Calu3 (cell line): Measurements from ENCODE around the gene SETD4. TPM values are rescaled to one million over a fixed set of nuclear protein-coding genes. Genes with fewer than 3 reads are reported as not detected.

Experiments used
- BruUV-seq: library from RNA; stranded (reverse); fragments of 400-500 nt; replicated peaks from 2 replicates; lab custom pipeline; 2021; lab: Mats Ljungman, UMichigan
- CTCF ChIA-PET: fragments of 300-600 bp; sonication (Branson Sonifier 250); formaldehyde crosslinking; loops from one replicate; lab custom pipeline; 2022; ENCODE audit warnings: antibody characterized with exemption; lab: Charles Lee
- DNase-seq: peaks from one replicate; pipeline ENCODE4 v3.0.0; 2022
- H3K27ac Mint-ChIP-seq: one replicate; pipeline ENCODE4 v1.8.0; 2022; ENCODE audit warnings: mixed read lengths; ENCODE audit not compliant: unreplicated experiment
- H3K27me3 Mint-ChIP-seq: one replicate; pipeline ENCODE4 v1.8.0; 2022; ENCODE audit warnings: mixed read lengths; ENCODE audit not compliant: unreplicated experiment
- H3K36me3 Mint-ChIP-seq: one replicate; pipeline ENCODE4 v1.8.0; 2022; ENCODE audit warnings: mild to moderate bottlenecking, moderate library complexity, mixed read lengths; ENCODE audit not compliant: insufficient read depth, unreplicated experiment
- H3K4me1 Mint-ChIP-seq: one replicate; pipeline ENCODE4 v1.8.0; 2022; ENCODE audit warnings: mild to moderate bottlenecking, low read depth, mixed read lengths; ENCODE audit not compliant: unreplicated experiment
- H3K4me3 Mint-ChIP-seq: one replicate; pipeline ENCODE4 v1.8.0; 2022; ENCODE audit warnings: mild to moderate bottlenecking, low read depth, moderate library complexity, mixed read lengths; ENCODE audit not compliant: unreplicated experiment
- H3K9me3 Mint-ChIP-seq: one replicate; pipeline ENCODE4 v1.8.0; 2022; ENCODE audit warnings: low read depth, mixed read lengths; ENCODE audit not compliant: unreplicated experiment
- intact Hi-C: fragments of 100-400 bp; cut with micrococcal nuclease; formaldehyde crosslinking; loops from one replicate; pipeline ENCODE4 v1.10.0; 2022; ENCODE audit not compliant: unreplicated experiment
- total RNA-seq: library from RNA; stranded (reverse); gene quantifications from 2 replicates; pipeline ENCODE4 v1.2.3, GENCODE V29; 2022
- TF ChIP-seq, protein P1 (sequence below): fragments of 200-600 bp; IDR thresholded peaks from one replicate; pipeline ENCODE4 v1.8.0; 2022; ENCODE audit warnings: antibody characterized with exemption; ENCODE audit not compliant: unreplicated experiment

SETD4 gene
- total RNA-seq, 1 experiment from 2014 or later = 24.7 TPM

DNA sequence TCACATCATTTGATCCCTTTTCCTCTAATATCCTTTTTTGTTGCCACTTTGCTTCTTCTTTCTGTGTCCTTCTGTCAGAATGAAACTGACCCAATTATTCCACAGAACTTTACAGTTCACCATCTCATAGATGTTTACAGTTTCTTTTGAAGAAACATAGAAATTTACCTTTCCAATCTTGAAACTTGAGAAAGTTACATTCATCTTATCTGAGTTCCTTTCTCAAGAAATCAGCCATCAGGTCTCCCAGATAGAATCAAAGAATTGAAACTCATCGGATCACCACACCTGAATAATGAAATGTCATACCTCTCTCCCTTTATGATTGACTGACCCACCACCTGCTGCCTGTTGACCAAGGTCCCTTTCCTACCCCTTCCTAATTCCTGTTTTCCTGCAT lies 33.2 kb upstream of the SETD4 start:
- Mint-ChIP-seq H3K27ac (no peak overlapping the region), H3K4me3 (no peak overlapping the region), H3K4me1 (no peaks in the 10 kb centered on the region), H3K27me3 (no peaks in the 10 kb centered on the region), H3K9me3 (peaks cover 3% of the 10 kb centered on the region), H3K36me3 (no peaks in the 10 kb centered on the region)
- TF ChIP-seq, protein P1, sequence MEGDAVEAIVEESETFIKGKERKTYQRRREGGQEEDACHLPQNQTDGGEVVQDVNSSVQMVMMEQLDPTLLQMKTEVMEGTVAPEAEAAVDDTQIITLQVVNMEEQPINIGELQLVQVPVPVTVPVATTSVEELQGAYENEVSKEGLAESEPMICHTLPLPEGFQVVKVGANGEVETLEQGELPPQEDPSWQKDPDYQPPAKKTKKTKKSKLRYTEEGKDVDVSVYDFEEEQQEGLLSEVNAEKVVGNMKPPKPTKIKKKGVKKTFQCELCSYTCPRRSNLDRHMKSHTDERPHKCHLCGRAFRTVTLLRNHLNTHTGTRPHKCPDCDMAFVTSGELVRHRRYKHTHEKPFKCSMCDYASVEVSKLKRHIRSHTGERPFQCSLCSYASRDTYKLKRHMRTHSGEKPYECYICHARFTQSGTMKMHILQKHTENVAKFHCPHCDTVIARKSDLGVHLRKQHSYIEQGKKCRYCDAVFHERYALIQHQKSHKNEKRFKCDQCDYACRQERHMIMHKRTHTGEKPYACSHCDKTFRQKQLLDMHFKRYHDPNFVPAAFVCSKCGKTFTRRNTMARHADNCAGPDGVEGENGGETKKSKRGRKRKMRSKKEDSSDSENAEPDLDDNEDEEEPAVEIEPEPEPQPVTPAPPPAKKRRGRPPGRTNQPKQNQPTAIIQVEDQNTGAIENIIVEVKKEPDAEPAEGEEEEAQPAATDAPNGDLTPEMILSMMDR = no peak
- no TSS peak for BruUV-seq
- no peak for DNase-seq
- CTCF ChIA-PET = no interaction called here
- intact Hi-C loops = no loop called here

DNA sequence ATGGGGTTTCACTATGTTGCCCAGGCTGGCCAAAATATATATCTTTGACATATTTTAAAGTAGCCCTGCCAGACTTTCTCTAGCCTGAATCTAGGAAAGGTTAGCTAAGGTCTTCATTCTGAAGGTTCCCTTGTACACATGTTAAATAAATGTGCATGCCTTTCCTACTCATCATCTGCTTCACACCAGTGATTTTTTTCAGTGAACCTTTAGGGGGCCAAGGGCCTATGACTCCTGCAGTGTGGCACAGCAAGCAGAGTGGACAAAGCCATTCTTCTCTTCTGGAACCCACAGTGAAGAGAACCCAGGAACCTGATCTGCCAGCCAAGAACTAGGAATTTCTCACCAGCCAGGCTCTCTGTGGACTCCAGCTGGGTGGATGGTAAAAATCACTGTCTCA lies 32.4 kb upstream of the SETD4 start:
- Mint-ChIP-seq H3K4me1 (no peaks in the 10 kb centered on the region), H3K36me3 (no peaks in the 10 kb centered on the region), H3K9me3 (peaks cover 3% of the 10 kb centered on the region), H3K27me3 (no peaks in the 10 kb centered on the region), H3K27ac (no peak overlapping the region), H3K4me3 (no peak overlapping the region)
- CTCF ChIA-PET = no interaction called here
- intact Hi-C loops = no loop called here
- no peak for DNase-seq
- TF ChIP-seq, protein P1 = no peak
- BruUV-seq = no TSS peak

DNA sequence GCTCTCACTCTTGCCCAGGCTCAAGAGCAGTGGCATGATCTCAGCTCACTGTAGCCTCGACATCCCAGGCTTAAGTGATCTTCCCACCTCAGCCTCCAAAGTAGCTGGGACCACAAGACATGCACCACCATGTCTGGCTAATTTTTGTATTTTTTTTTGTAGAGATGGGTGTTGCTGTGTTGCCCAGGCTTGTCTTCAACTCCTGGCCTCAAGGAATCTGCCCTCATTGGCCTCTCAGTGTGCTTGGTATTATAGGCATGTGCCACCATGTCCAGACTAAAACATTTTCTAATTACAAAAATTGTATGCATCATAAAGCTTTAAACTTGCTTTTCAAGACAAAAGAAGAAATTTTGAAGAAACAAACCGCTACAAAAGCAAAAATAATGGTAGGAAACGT lies 29.6 kb upstream of the SETD4 start:
- H3K27ac Mint-ChIP-seq = no peak overlapping the region
- no peak for DNase-seq
- no peak overlapping the region for H3K4me3 Mint-ChIP-seq
- H3K27me3 Mint-ChIP-seq = no peaks in the 10 kb centered on the region
- intact Hi-C loops = no loop called here
- TF ChIP-seq, protein P1 = no peak
- peaks cover 3% of the 10 kb centered on the region for H3K9me3 Mint-ChIP-seq
- CTCF ChIA-PET = no interaction called here
- H3K4me1 Mint-ChIP-seq = no peaks in the 10 kb centered on the region
- BruUV-seq = no TSS peak
- no peaks in the 10 kb centered on the region for H3K36me3 Mint-ChIP-seq

DNA sequence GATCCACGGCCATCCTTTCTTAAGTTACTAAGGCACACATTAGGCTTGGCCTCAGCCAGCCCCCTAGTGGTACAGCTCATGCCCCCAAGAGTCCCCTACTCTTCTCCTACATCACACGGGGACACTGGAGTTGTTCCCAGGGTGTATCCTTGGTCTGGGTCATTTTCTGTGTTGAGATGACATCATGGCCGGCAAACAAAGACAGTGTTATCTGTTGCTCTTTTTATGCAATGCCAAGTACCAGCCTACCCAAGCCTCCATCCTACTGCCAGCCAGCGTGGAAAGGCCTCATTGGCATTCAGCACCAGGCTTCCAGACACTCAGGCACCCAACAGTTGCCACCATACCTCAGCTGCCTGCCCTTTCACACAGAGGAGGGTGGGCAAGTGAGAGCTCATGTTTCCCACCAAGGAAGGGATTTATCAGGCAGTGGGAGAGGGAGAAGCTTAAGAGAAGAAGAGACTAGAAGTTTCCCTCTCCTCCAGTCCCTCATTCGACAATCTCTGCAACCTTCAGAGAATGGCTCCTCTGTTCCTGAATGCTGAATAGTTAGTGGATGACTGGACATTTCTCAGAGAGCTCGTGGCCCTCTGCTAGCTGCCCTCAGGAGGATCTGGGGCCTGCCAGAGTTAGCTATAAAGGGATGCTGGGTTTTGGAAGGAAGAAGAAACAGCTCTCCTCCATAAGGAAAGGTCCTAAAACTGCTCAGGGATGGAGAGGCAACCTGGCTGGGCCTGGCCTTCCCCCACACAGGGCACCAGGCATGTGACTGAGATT lies 27.2 kb upstream of the SETD4 start:
- H3K9me3 Mint-ChIP-seq = no peaks in the 10 kb centered on the region
- intact Hi-C loops = no loop called here
- H3K27me3 Mint-ChIP-seq = no peaks in the 10 kb centered on the region
- CTCF ChIA-PET = no interaction called here
- no TSS peak for BruUV-seq
- no peaks in the 10 kb centered on the region for H3K4me1 Mint-ChIP-seq
- H3K36me3 Mint-ChIP-seq = no peaks in the 10 kb centered on the region
- TF ChIP-seq, protein P1 = no peak
- H3K4me3 Mint-ChIP-seq = no peak overlapping the region
- no peak for DNase-seq
- H3K27ac Mint-ChIP-seq = no peak overlapping the region
